Measurements from ENCODE around the gene OSBPL6.
"Not testable (repeated sequence)": the region's sequence is repeated elsewhere in the genome, so short reads cannot be mapped to it uniquely, and the experiment has no call there.

Gene OSBPL6

DNA sequence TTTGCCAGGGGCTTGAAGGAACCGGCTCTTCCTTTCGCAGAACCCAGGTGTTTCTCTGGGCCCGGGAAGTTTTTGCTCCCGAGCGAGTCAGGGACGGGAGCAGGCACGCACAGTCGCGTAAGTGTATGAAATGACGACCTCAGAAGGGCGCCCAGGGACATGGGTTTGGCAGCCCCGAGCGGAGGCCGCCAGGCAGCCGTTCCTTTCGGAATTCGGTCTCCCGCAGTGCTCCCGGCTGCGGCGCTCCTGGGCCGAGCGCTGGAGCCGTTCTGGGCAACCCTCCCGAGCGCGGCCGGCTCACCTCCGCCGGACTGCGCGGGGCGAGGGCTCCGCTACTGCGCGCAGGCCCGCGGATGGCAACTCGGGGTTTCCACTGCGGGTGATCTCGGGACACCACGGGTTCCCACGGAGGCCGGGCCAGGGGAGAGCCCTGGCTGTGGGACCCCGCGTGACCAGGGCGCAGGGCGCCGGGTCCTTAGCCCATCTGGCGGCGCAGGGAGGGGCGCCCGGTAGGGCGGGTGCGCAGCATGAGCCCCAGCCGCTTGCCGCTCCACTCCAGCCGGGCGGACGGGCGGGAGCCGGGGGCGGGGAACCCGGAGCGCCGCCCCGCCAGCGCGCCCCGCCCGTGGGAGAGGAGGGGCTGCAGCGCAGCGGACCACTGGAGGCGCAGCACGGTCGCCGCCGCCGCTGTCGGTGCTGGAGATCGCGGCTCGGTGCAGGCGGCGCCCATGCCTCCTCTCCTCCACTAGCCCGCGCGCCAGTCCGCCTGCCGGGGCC, at the start of gene OSBPL6:
OSBPL6 (plus strand) TSS at position 690 of the 777 bp plus-strand sequence. CDS start 111,673 bp downstream, outside the sequence.
- Histone ChIP-seq H2AFZ (ENCODE audit: low read length, unreplicated experiment) (peak within 1 kb of the TSS; percentile 97), H3K27me3 (ENCODE audit: insufficient read depth, low read length) (no peaks in the 10 kb centered on the region), H3K36me3 (ENCODE audit: insufficient read depth, low read length) (no peaks in the 10 kb centered on the region), H3K27ac (ENCODE audit: low read depth, low read length) (peak within 1 kb of the TSS; percentile 22; the same call in 1 of the 2 replicates), H3K79me2 (ENCODE audit: control insufficient read depth, insufficient read depth, low read length, unreplicated experiment) (no peaks in the 10 kb centered on the region), H3K4me1 (ENCODE audit: control insufficient read depth, insufficient read depth, low read length, unreplicated experiment) (no peaks in the 10 kb centered on the region), H3K4me3 (ENCODE audit: low read depth, low read length) (peak within 1 kb of the TSS; percentile 88)

GRCh38 chr2:178152033-178152432, 42.3 kb upstream of the OSBPL6 start:
- H3K36me3 ChIP-seq (ENCODE audit: insufficient read depth, low read length): no peaks in the 10 kb centered on the region
- no peak overlapping the region for H2AFZ ChIP-seq (ENCODE audit: low read length, unreplicated experiment)

GRCh38 chr2:178152542-178152941, 41.8 kb upstream of the OSBPL6 start:
- no peaks in the 10 kb centered on the region for H3K27me3 ChIP-seq (ENCODE audit: insufficient read depth, low read length)
- no peaks in the 10 kb centered on the region for H3K79me2 ChIP-seq (ENCODE audit: control insufficient read depth, insufficient read depth, low read length, unreplicated experiment)
- no peak overlapping the region for H2AFZ ChIP-seq (ENCODE audit: low read length, unreplicated experiment)
- no peaks in the 10 kb centered on the region for H3K4me1 ChIP-seq (ENCODE audit: control insufficient read depth, insufficient read depth, low read length, unreplicated experiment)
- H3K27ac ChIP-seq (ENCODE audit: low read depth, low read length): no peak overlapping the region
- no peaks in the 10 kb centered on the region for H3K36me3 ChIP-seq (ENCODE audit: insufficient read depth, low read length)
- no peak overlapping the region for H3K4me3 ChIP-seq (ENCODE audit: low read depth, low read length)

More at GRCh38 chr2:178152033-178152432, 42.3 kb upstream of the OSBPL6 start:
- Histone ChIP-seq H3K4me1 (ENCODE audit: control insufficient read depth, insufficient read depth, low read length, unreplicated experiment) (no peaks in the 10 kb centered on the region), H3K79me2 (ENCODE audit: control insufficient read depth, insufficient read depth, low read length, unreplicated experiment) (no peaks in the 10 kb centered on the region), H3K27ac (ENCODE audit: low read depth, low read length) (no peak overlapping the region), H3K4me3 (ENCODE audit: low read depth, low read length) (no peak overlapping the region), H3K27me3 (ENCODE audit: insufficient read depth, low read length) (no peaks in the 10 kb centered on the region)

- no peaks in the 10 kb centered on the region for H3K27me3 ChIP-seq (ENCODE audit: insufficient read depth, low read length)
- no peaks in the 10 kb centered on the region for H3K4me1 ChIP-seq (ENCODE audit: control insufficient read depth, insufficient read depth, low read length, unreplicated experiment)
- no peak overlapping the region for H3K27ac ChIP-seq (ENCODE audit: low read depth, low read length)
- no peak overlapping the region for H3K4me3 ChIP-seq (ENCODE audit: low read depth, low read length)
- H3K79me2 ChIP-seq (ENCODE audit: control insufficient read depth, insufficient read depth, low read length, unreplicated experiment): no peaks in the 10 kb centered on the region
- no peak overlapping the region for H2AFZ ChIP-seq (ENCODE audit: low read length, unreplicated experiment)
- no peaks in the 10 kb centered on the region for H3K36me3 ChIP-seq (ENCODE audit: insufficient read depth, low read length)
Observed at GRCh38 chr2:178152977-178153376, 41.3 kb upstream of the OSBPL6 start.

DNA sequence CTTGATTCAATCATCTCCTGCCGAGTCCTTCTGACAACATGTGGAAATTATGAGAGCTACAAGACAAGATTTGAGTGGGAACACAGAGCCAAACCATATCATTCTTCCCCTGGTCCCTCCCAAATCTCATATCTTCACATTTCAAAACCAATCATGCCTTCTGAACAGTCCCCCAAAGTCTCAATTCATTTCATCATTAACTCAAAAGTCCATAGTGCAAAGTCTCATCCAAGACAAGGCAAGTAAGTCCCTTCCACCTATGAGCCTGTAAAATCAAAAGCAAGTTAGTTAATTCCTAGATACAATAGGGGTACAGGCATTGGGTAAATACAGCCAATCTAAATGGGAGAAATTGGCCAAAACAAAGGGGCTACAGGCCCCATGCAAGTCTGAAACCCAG, 40.4 kb upstream of the OSBPL6 start:
- not testable (repeated sequence) for H3K36me3 ChIP-seq (ENCODE audit: insufficient read depth, low read length); H2AFZ ChIP-seq (ENCODE audit: low read length, unreplicated experiment); H3K27me3 ChIP-seq (ENCODE audit: insufficient read depth, low read length); H3K4me3 ChIP-seq (ENCODE audit: low read depth, low read length); H3K79me2 ChIP-seq (ENCODE audit: control insufficient read depth, insufficient read depth, low read length, unreplicated experiment); H3K4me1 ChIP-seq (ENCODE audit: control insufficient read depth, insufficient read depth, low read length, unreplicated experiment); H3K27ac ChIP-seq (ENCODE audit: low read depth, low read length)

- H2AFZ ChIP-seq (ENCODE audit: low read length, unreplicated experiment): no peak overlapping the region
- no peaks in the 10 kb centered on the region for H3K36me3 ChIP-seq (ENCODE audit: insufficient read depth, low read length)
- H3K4me1 ChIP-seq (ENCODE audit: control insufficient read depth, insufficient read depth, low read length, unreplicated experiment): no peaks in the 10 kb centered on the region
- no peak overlapping the region for H3K27ac ChIP-seq (ENCODE audit: low read depth, low read length)
- H3K79me2 ChIP-seq (ENCODE audit: control insufficient read depth, insufficient read depth, low read length, unreplicated experiment): no peaks in the 10 kb centered on the region
- H3K27me3 ChIP-seq (ENCODE audit: insufficient read depth, low read length): no peaks in the 10 kb centered on the region
- H3K4me3 ChIP-seq (ENCODE audit: low read depth, low read length): no peak overlapping the region
Observed at GRCh38 chr2:178155524-178155923, 38.8 kb upstream of the OSBPL6 start.

GRCh38 chr2:178157574-178157973, 36.7 kb upstream of the OSBPL6 start:
- Histone ChIP-seq H3K4me1 (ENCODE audit: control insufficient read depth, insufficient read depth, low read length, unreplicated experiment) (no peaks in the 10 kb centered on the region), H3K4me3 (ENCODE audit: low read depth, low read length) (no peak overlapping the region), H2AFZ (ENCODE audit: low read length, unreplicated experiment) (no peak overlapping the region), H3K79me2 (ENCODE audit: control insufficient read depth, insufficient read depth, low read length, unreplicated experiment) (no peaks in the 10 kb centered on the region), H3K36me3 (ENCODE audit: insufficient read depth, low read length) (no peaks in the 10 kb centered on the region), H3K27me3 (ENCODE audit: insufficient read depth, low read length) (no peaks in the 10 kb centered on the region), H3K27ac (ENCODE audit: low read depth, low read length) (no peak overlapping the region)

DNA sequence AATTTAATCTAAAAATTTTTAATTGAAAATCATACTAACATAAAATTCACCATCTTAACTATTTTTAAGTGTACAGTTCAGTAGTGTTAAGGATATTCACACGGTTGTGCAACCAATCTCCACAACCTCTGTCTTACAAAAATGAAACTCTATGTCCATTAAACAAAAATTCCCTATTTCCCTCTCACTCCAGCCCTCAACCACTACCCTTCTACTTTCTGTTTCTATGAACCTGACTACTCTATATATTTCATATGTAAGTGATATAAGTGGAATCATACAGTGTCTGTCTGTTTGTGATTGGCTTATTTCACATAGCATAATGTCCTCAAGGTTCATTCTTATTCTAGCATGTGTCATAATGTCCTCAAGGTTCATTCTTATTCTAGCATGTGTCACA, 34.3 kb upstream of the OSBPL6 start:
- Histone ChIP-seq H2AFZ (ENCODE audit: low read length, unreplicated experiment) (no peak overlapping the region), H3K4me1 (ENCODE audit: control insufficient read depth, insufficient read depth, low read length, unreplicated experiment) (peaks cover 12% of the 10 kb centered on the region), H3K79me2 (ENCODE audit: control insufficient read depth, insufficient read depth, low read length, unreplicated experiment) (no peaks in the 10 kb centered on the region), H3K36me3 (ENCODE audit: insufficient read depth, low read length) (no peaks in the 10 kb centered on the region), H3K27ac (ENCODE audit: low read depth, low read length) (no peak overlapping the region), H3K27me3 (ENCODE audit: insufficient read depth, low read length) (no peaks in the 10 kb centered on the region), H3K4me3 (ENCODE audit: low read depth, low read length) (no peak overlapping the region)

GRCh38 chr2:178160601-178161000, 33.7 kb upstream of the OSBPL6 start:
- no peaks in the 10 kb centered on the region for H3K36me3 ChIP-seq (ENCODE audit: insufficient read depth, low read length)
- no peak overlapping the region for H3K27ac ChIP-seq (ENCODE audit: low read depth, low read length)
- no peak overlapping the region for H2AFZ ChIP-seq (ENCODE audit: low read length, unreplicated experiment)
- H3K79me2 ChIP-seq (ENCODE audit: control insufficient read depth, insufficient read depth, low read length, unreplicated experiment): no peaks in the 10 kb centered on the region
- H3K27me3 ChIP-seq (ENCODE audit: insufficient read depth, low read length): no peaks in the 10 kb centered on the region
- H3K4me1 ChIP-seq (ENCODE audit: control insufficient read depth, insufficient read depth, low read length, unreplicated experiment): peaks cover 12% of the 10 kb centered on the region
- H3K4me3 ChIP-seq (ENCODE audit: low read depth, low read length): no peak overlapping the region

DNA sequence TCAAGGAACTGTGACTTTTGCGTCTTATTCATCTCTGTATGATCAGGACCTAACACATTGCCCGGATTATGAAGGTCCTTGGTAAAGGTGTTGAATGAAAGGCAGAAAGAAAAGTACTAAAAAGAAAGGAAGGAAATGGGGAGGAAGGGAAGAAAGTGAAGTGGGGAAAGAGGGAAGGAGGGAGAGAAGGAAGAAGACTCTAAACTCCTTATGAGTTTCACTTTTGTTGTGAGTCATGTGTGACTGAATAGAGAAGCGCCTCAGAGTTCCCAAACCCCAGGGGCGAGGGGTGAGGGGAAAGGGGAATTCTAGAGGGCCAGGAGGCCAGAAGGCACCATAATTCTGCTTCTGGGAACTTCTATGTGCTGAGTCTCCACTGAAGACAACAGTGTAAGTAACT, 30.9 kb upstream of the OSBPL6 start:
- H3K4me3 ChIP-seq (ENCODE audit: low read depth, low read length): peak overlapping the region; percentile 79

GRCh38 chr2:178163911-178164310, 30.4 kb upstream of the OSBPL6 start:
- Histone ChIP-seq H3K79me2 (ENCODE audit: control insufficient read depth, insufficient read depth, low read length, unreplicated experiment) (no peaks in the 10 kb centered on the region), H3K4me1 (ENCODE audit: control insufficient read depth, insufficient read depth, low read length, unreplicated experiment) (peaks cover 12% of the 10 kb centered on the region), H3K27me3 (ENCODE audit: insufficient read depth, low read length) (no peaks in the 10 kb centered on the region), H3K36me3 (ENCODE audit: insufficient read depth, low read length) (no peaks in the 10 kb centered on the region), H2AFZ (ENCODE audit: low read length, unreplicated experiment) (peak overlapping the region; percentile 100), H3K27ac (ENCODE audit: low read depth, low read length) (peak overlapping the region; percentile 66), H3K4me3 (ENCODE audit: low read depth, low read length) (peak overlapping the region; percentile 79)

More for the DNA sequence above, 30.9 kb upstream of the OSBPL6 start:
- H3K4me1 ChIP-seq (ENCODE audit: control insufficient read depth, insufficient read depth, low read length, unreplicated experiment): peaks cover 12% of the 10 kb centered on the region
- H3K27ac ChIP-seq (ENCODE audit: low read depth, low read length): peak overlapping the region; percentile 66
- no peaks in the 10 kb centered on the region for H3K79me2 ChIP-seq (ENCODE audit: control insufficient read depth, insufficient read depth, low read length, unreplicated experiment)
- H2AFZ ChIP-seq (ENCODE audit: low read length, unreplicated experiment): peak overlapping the region; percentile 100
- no peaks in the 10 kb centered on the region for H3K27me3 ChIP-seq (ENCODE audit: insufficient read depth, low read length)
- H3K36me3 ChIP-seq (ENCODE audit: insufficient read depth, low read length): no peaks in the 10 kb centered on the region

All from ACC112 (cell line).